ENCODE results near the gene LMOD3. TPM values are rescaled to one million over a fixed set of nuclear protein-coding genes. Genes with fewer than 3 reads are reported as not detected.

The LMOD3 gene
- total and polyA plus RNA-seq, 2 donors (not counting 1 experiment from before 2014, with no cell fraction given): not detected

DNA sequence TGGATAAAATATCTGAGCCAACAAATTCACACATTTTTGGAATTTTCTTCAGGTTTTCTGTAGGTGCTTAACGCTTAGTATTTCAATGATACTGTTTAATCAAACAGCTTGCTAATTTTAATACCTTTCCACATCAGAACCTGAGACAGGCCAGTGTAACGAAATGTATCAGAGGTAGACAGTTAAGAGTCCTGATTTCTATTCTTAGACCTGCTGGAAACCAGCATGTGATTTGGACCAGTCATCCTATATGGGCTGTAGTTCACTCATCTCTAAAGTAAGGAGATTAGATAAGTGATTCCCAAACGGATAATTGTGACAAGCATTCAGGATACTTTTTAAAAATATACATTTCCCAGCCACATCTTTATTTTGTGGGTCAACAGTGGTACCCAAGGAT lies 19.3 kb downstream of the LMOD3 start:
- no peak for ATAC-seq (ENCODE audit: low read depth)

GRCh38 chr3:69102384-69102783 lies 20.0 kb downstream of the LMOD3 start:
- no peaks in the 10 kb centered on the region for H3K27me3 ChIP-seq (replicated peaks in 1 of 4; ENCODE audit: control extremely low read depth in 1 of 4, control insufficient read depth in 3 of 4, insufficient read depth in 4 of 4, low read length in 3 of 4)
- Mint-ChIP-seq H3K9me3 (ENCODE audit: insufficient read depth) (no peaks in the 10 kb centered on the region), H3K4me1 (peaks cover 26% of the 10 kb centered on the region), H3K27ac (no peak overlapping the region), H3K4me3 (no peak overlapping the region), H3K27me3 (no peaks in the 10 kb centered on the region)
- CTCF ChIA-PET: interaction anchor here (1.3 kb wide), 1 partner anchor 13 kb away, joined by 7 read pairs; no protein-coding TSS in a partner anchor
- no peak overlapping the region for H2AFZ ChIP-seq (ENCODE audit: insufficient read depth, low read depth, low read length, poor library complexity, severe bottlenecking)
- DNase-seq (no peak), ATAC-seq (ENCODE audit: low read depth) (no peak)
- peaks cover 4 to 9% of the 10 kb centered on the region in 2 donors for H3K4me1 ChIP-seq (ENCODE audit: control insufficient read depth in 2 of 2, insufficient read depth in 2 of 2, low read length in 2 of 2)
- POLR2A ChIA-PET: no interaction called here
- no peak for TF ChIP-seq EZH2 (IDR thresholded peaks at IDR 0.05; ENCODE audit: borderline replicate concordance, insufficient read depth, low read depth, low read length, poor library complexity, severe bottlenecking)
- TF ChIP-seq, protein P1, sequence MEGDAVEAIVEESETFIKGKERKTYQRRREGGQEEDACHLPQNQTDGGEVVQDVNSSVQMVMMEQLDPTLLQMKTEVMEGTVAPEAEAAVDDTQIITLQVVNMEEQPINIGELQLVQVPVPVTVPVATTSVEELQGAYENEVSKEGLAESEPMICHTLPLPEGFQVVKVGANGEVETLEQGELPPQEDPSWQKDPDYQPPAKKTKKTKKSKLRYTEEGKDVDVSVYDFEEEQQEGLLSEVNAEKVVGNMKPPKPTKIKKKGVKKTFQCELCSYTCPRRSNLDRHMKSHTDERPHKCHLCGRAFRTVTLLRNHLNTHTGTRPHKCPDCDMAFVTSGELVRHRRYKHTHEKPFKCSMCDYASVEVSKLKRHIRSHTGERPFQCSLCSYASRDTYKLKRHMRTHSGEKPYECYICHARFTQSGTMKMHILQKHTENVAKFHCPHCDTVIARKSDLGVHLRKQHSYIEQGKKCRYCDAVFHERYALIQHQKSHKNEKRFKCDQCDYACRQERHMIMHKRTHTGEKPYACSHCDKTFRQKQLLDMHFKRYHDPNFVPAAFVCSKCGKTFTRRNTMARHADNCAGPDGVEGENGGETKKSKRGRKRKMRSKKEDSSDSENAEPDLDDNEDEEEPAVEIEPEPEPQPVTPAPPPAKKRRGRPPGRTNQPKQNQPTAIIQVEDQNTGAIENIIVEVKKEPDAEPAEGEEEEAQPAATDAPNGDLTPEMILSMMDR (IDR thresholded peaks at IDR 0.05): no peak
- H3K36me3 ChIP-seq (replicated peaks in 1 of 2; ENCODE audit: control extremely low read depth in 1 of 2, control insufficient read depth in 1 of 2, extremely low read depth in 1 of 2, insufficient read depth in 2 of 2, low read length in 1 of 2): peaks cover 9 to 54% of the 10 kb centered on the region in 2 experiments
- no peak overlapping the region for H3K9ac ChIP-seq (ENCODE audit: low read length)
- no peak overlapping the region for H3K4me3 ChIP-seq (ENCODE audit: control extremely low read depth in 1 of 5, extremely low read depth in 1 of 5, insufficient read depth in 1 of 5, low read depth in 2 of 5, low read length in 4 of 5)
- 95% methylated on average over 4 of the region's 4 CpGs for WGBS (ENCODE audit: insufficient coverage)
- H3K27ac ChIP-seq (ENCODE audit: low read length in 2 of 2): peak overlapping the region in 1 of 2 donors; percentile 46
- no peaks in the 10 kb centered on the region for H3K9me3 ChIP-seq (ENCODE audit: control extremely low read depth in 1 of 3, control insufficient read depth in 2 of 3, insufficient read depth in 1 of 3, low read length in 2 of 3)
- peaks cover 70% of the 10 kb centered on the region for H3K79me2 ChIP-seq (ENCODE audit: control insufficient read depth, insufficient read depth, low read length)
- intact Hi-C loops (cut with micrococcal nuclease): no loop called here
- H3K4me2 ChIP-seq (replicated peaks; ENCODE audit: low read depth, low read length, poor library complexity, severe bottlenecking): no peak overlapping the region
- H4K20me1 ChIP-seq (ENCODE audit: control insufficient read depth, insufficient read depth, low read length, poor library complexity, severe bottlenecking): peaks cover 27% of the 10 kb centered on the region

More for the DNA sequence above, 19.3 kb downstream of the LMOD3 start:
- peaks cover 23% of the 10 kb centered on the region for H4K20me1 ChIP-seq (ENCODE audit: control insufficient read depth, insufficient read depth, low read length, poor library complexity, severe bottlenecking)
- ChIA-PET CTCF (no interaction called here), POLR2A (no interaction called here)
- H3K36me3 ChIP-seq (replicated peaks in 1 of 2; ENCODE audit: control extremely low read depth in 1 of 2, control insufficient read depth in 1 of 2, extremely low read depth in 1 of 2, insufficient read depth in 2 of 2, low read length in 1 of 2): peaks cover 9 to 51% of the 10 kb centered on the region in 2 experiments
- H3K4me3 ChIP-seq (ENCODE audit: control extremely low read depth in 1 of 5, extremely low read depth in 1 of 5, insufficient read depth in 1 of 5, low read depth in 2 of 5, low read length in 4 of 5): no peak overlapping the region
- DNase-seq: no peak
- H3K9me3 Mint-ChIP-seq (ENCODE audit: insufficient read depth): no peaks in the 10 kb centered on the region
- H3K9me3 ChIP-seq (ENCODE audit: control extremely low read depth in 1 of 3, control insufficient read depth in 2 of 3, insufficient read depth in 1 of 3, low read length in 2 of 3): no peaks in the 10 kb centered on the region
- H3K27ac ChIP-seq (ENCODE audit: low read length in 2 of 2): peak overlapping the region in 1 of 2 donors; percentile 51
- peaks cover 21% of the 10 kb centered on the region for H3K4me1 Mint-ChIP-seq
- 100% methylated on average over 1 of the region's 3 CpGs for WGBS (ENCODE audit: insufficient coverage)
- no peaks in the 10 kb centered on the region for H3K27me3 Mint-ChIP-seq
- no peak overlapping the region for H2AFZ ChIP-seq (ENCODE audit: insufficient read depth, low read depth, low read length, poor library complexity, severe bottlenecking)
- TF ChIP-seq, protein P1 (IDR thresholded peaks at IDR 0.05): no peak
- no peak for TF ChIP-seq EZH2 (IDR thresholded peaks at IDR 0.05; ENCODE audit: borderline replicate concordance, insufficient read depth, low read depth, low read length, poor library complexity, severe bottlenecking)
- H3K4me2 ChIP-seq (replicated peaks; ENCODE audit: low read depth, low read length, poor library complexity, severe bottlenecking): no peak overlapping the region
- H3K4me3 Mint-ChIP-seq: no peak overlapping the region
- peaks cover 0 to 6% of the 10 kb centered on the region in 2 donors for H3K4me1 ChIP-seq (ENCODE audit: control insufficient read depth in 2 of 2, insufficient read depth in 2 of 2, low read length in 2 of 2)
- H3K27me3 ChIP-seq (replicated peaks in 1 of 4; ENCODE audit: control extremely low read depth in 1 of 4, control insufficient read depth in 3 of 4, insufficient read depth in 4 of 4, low read length in 3 of 4): no peaks in the 10 kb centered on the region
- H3K9ac ChIP-seq (ENCODE audit: low read length): no peak overlapping the region
- no peak overlapping the region for H3K27ac Mint-ChIP-seq
- intact Hi-C loops (cut with micrococcal nuclease): no loop called here
- H3K79me2 ChIP-seq (ENCODE audit: control insufficient read depth, insufficient read depth, low read length): peaks cover 63% of the 10 kb centered on the region

All from B cell (primary cell).